ENCODE results near the gene PTH1R.
A peak's percentile ranks its signal among the peaks of the same experiment; 100 is the strongest.

Gene PTH1R

DNA sequence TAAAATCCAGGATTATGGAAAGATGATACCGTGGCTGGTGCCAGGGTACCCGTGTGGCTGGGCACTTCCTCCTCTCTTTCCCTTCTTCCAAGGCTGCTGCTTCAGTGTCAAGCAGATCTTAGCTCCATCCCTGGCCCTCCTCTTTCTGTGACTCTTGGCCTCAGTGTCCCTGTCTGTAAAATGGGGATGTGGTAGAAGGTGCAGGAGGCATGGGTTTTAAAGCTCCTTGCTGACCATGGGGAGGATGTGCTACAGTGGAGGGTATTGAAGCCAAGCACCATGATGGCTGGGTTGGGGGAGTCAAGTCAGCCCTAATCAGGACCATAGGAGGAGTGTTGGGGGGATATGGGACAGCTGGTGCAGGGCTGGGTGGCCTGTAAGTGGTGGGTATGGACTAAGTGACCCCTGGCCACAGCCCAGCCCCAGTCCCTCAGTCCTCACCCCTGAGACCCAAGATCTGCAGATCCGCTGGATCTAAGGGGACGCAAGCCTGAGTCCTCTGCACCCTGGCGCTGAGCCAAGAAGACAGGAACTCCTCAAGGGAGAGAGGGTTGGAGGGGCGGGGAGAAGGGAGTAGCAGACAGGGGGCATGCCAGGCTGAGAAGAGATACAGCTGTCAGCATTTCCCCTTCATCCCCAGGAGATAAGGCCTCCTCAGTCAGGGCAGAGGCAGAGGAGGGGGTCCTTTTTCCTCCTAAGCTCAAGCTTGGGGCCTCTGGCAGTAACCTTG lies 12.0 kb downstream of the PTH1R start:
- Histone ChIP-seq H3K27ac (no peak overlapping the region), H3K9me3 (replicated peaks in 1 of 11) (no peaks in the 10 kb centered on the region), H3K27me3 (peaks cover 5 to 22% (median 15%) of the 10 kb centered on the region in 11 experiments), H3K4me2 (peak overlapping the region; percentile 15 to 96 (median 91); a peak in 21 of 22 replicates), H3K36me3 (no peaks in the 10 kb centered on the region), H3K4me3 (no peak overlapping the region), H4K20me1 (peaks cover 0 to 19% (median 0%) of the 10 kb centered on the region in 11 experiments; a peak in 8 of 22 replicates), H3K9ac (peak overlapping the region in 4 of 11 experiments; percentile 12 to 40 (median 28); a peak in 2 of 22 replicates), H3K4me1 (peaks cover 23 to 54% (median 48%) of the 10 kb centered on the region in 10 experiments)
- no peak for TF ChIP-seq Cebpa-rat (IDR thresholded peaks at IDR 0.05)

DNA sequence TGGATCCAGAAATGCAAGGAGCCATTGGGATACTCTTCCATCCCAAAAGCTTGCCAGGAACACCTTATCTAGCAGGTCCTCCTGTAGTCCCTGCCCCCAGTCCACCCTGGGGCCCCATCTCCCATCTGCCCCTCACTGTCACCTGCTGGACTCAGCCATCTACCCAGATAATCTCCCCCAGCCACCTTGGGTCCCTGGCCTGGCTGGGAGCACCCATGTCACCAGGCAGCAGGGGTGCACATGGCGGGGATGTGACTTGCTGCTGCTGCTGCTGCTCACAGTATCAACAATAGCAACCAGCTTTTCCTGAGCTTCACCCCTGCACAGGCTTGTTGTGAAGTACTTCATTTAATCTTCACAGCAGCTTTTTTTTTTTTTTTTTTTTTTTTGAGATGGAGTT lies 12.6 kb downstream of the PTH1R start:
- H3K4me3 ChIP-seq = no peak overlapping the region
- H3K9me3 ChIP-seq (replicated peaks in 1 of 11) = no peaks in the 10 kb centered on the region
- H3K4me2 ChIP-seq = peak overlapping the region; percentile 15 to 96 (median 91); a peak in 21 of 22 replicates
- H3K27me3 ChIP-seq = peaks cover 0 to 16% (median 9%) of the 10 kb centered on the region in 11 experiments; a peak in 17 of 22 replicates
- peak overlapping the region in 4 of 11 experiments; percentile 12 to 40 (median 28); a peak in 2 of 22 replicates for H3K9ac ChIP-seq
- TF ChIP-seq Cebpa-rat (IDR thresholded peaks at IDR 0.05) = no peak
- H4K20me1 ChIP-seq = peaks cover 0 to 15% (median 0%) of the 10 kb centered on the region in 11 experiments; a peak in 3 of 22 replicates
- peaks cover 23 to 54% (median 48%) of the 10 kb centered on the region in 10 experiments for H3K4me1 ChIP-seq
- no peak overlapping the region for H3K27ac ChIP-seq
- H3K36me3 ChIP-seq = no peaks in the 10 kb centered on the region

DNA sequence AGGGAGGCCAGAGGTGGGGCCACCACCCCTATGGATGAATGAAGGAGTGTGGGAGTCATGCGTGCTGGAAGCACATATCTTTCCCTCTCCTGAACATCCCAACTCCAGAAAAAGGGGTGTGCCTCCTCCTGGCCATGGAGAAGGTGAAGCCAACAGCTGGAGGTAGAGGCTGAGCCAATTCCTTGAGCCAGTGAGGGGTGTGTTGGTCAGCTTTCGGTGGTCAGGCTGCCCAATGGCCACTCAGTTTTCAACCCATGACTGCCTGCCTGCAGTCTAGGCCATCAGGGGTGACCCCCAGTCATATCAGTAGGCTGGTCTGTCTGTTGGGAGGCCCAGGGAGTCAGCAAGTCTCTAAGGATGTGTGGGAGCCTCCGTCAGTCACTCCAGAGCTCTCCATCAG lies 13.6 kb downstream of the PTH1R start:
- Histone ChIP-seq H3K27me3 (peaks cover 0 to 8% (median 0%) of the 10 kb centered on the region in 11 experiments; a peak in 4 of 22 replicates), H3K27ac (no peak overlapping the region)

DNA sequence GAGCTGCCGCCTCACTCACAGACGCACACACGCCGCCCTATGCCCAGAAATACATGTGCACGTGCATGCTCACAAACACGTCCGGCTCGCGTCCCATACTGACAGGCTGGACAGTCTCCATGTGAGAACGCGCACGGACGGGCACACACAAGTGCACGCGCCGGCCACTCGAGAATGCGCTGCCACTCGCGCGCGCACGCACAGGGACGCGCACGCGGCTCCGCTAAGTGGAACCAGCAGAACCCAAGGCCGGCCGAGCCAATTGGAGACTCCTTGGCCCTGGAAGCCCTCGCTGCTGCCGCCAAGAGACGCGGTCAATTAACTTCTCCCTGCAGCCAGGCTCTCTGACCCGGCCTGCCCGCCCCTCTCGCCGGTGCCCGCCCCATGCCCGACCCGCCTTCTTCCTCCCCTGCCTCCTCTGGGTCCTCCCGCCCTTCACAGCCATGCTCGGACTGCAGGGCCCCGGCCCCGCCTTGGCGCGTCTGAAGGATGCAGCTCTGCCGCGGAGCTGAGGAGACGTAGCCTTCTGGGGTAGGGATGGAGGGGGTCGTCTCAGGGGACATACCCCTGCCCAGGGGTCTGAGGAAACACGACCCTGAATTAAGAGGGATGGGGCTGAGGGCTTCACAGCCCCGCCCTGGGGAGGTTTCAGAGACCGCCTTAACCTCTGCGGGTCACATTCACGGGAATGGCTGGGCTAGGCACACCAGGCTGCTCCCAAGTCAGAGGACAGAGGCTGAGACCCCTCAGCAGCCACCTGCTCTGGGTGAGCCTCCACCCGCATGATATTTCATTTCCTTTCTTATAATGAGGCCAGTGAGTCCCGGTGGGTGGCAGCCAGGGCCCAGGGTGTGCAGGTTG lies 15.0 kb downstream of the PTH1R start:
- Histone ChIP-seq H3K27me3 (peaks cover 0 to 12% (median under 1%) of the 10 kb centered on the region in 11 experiments; a peak in 8 of 22 replicates), H3K9me3 (replicated peaks in 1 of 11) (no peaks in the 10 kb centered on the region), H3K9ac (peak overlapping the region in 10 of 11 experiments; percentile 12 to 54 (median 40); a peak in 13 of 22 replicates), H3K36me3 (no peaks in the 10 kb centered on the region), H3K4me2 (peak overlapping the region; percentile 88 to 96 (median 93)), H4K20me1 (peaks cover 0 to 31% (median 0%) of the 10 kb centered on the region in 11 experiments; a peak in 5 of 22 replicates), H3K4me3 (peak overlapping the region; percentile 45 to 64 (median 49)), H3K27ac (0 out of 22 replicates have a peak overlapping the region, but pooled peaks of 1 of the 11 experiments have one; percentile 11), H3K4me1 (peaks cover 23 to 60% (median 48%) of the 10 kb centered on the region in 10 experiments)
- TF ChIP-seq Cebpa-rat (IDR thresholded peaks at IDR 0.05) = no peak

More for the DNA sequence above, 13.6 kb downstream of the PTH1R start:
- H3K9ac ChIP-seq = no peak overlapping the region
- H3K4me1 ChIP-seq = peaks cover 23 to 54% (median 48%) of the 10 kb centered on the region in 10 experiments
- peak overlapping the region; percentile 57 to 96 (median 93); a peak in 18 of 22 replicates for H3K4me2 ChIP-seq
- no peaks in the 10 kb centered on the region for H3K9me3 ChIP-seq (replicated peaks in 1 of 11)
- H4K20me1 ChIP-seq = peaks cover 0 to 22% (median 0%) of the 10 kb centered on the region in 11 experiments; a peak in 5 of 22 replicates
- TF ChIP-seq Cebpa-rat (IDR thresholded peaks at IDR 0.05) = no peak
- no peak overlapping the region for H3K4me3 ChIP-seq
- no peaks in the 10 kb centered on the region for H3K36me3 ChIP-seq

DNA sequence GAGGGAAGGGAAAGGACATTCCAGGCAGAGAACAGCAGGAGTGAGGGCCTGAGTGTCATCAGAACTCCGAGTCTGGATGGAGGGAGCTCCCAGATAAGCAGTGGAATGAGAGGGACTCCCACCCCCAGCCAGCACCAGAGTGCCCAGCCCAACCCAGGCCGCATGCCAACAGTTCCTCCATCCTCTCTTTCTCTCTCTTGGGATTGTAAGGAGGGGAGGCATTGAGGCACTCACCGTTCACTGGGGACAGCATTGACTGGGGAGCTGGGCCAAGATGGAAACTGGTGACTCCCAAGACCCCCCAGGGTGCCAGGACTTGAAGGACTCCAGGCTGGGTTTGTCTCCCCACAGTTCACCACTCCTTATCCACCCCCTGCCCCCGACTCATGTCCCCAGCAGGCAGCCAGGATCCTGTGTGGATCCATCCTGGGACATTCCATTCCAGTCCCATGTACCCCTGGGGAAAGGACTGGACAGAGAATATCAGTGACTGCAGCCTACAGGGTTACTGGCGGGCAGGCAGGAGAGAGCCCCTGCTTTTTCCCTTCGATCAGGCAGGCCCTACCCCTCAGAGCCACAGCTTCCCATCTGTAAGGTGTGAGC lies 15.7 kb downstream of the PTH1R start:
- H3K36me3 ChIP-seq = no peaks in the 10 kb centered on the region
- peaks cover 5 to 18% (median 7%) of the 10 kb centered on the region in 11 experiments; a peak in 19 of 22 replicates for H3K27me3 ChIP-seq
- peaks cover 0 to 31% (median 0%) of the 10 kb centered on the region in 11 experiments; a peak in 5 of 22 replicates for H4K20me1 ChIP-seq
- TF ChIP-seq Cebpa-rat (IDR thresholded peaks at IDR 0.05) = no peak
- peaks cover 23 to 63% (median 52%) of the 10 kb centered on the region in 10 experiments for H3K4me1 ChIP-seq
- H3K9me3 ChIP-seq (replicated peaks in 1 of 11) = no peaks in the 10 kb centered on the region
- peak overlapping the region in 3 of 10 experiments; percentile 48 to 64 (median 50); a peak in 5 of 20 replicates for H3K4me3 ChIP-seq
- H3K4me2 ChIP-seq = peak overlapping the region; percentile 88 to 96 (median 93); a peak in 21 of 22 replicates
- H3K9ac ChIP-seq = peak overlapping the region in 4 of 11 experiments; percentile 12 to 54 (median 46); a peak in 5 of 22 replicates
- no peak overlapping the region for H3K27ac ChIP-seq

DNA sequence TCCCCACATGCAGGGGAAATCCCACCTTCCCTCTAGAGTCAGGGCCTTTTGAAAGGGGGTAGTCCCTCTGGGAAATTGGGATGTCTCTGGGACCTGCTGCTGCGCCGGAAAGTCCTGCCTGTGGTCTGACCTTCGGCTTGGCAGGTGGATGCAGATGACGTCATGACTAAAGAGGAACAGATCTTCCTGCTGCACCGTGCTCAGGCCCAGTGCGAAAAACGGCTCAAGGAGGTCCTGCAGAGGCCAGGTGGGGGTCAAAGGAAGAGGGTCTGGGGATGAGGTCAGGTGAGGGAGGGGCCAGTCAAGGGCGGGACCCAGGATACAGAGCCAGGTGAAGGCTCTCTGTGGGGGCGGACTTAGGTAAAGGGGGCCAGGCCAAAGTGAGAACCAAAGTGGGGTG lies 16.2 kb downstream of the PTH1R start:
- Histone ChIP-seq H3K27ac (no peak overlapping the region), H3K27me3 (peaks cover 10 to 24% (median 13%) of the 10 kb centered on the region in 11 experiments), H4K20me1 (peaks cover 0 to 31% (median 0%) of the 10 kb centered on the region in 11 experiments; a peak in 5 of 22 replicates), H3K4me3 (no peak overlapping the region), H3K36me3 (no peaks in the 10 kb centered on the region), H3K4me2 (peak overlapping the region in 7 of 11 experiments; percentile 89 to 96 (median 95); a peak in 14 of 22 replicates), H3K4me1 (peaks cover 26 to 69% (median 58%) of the 10 kb centered on the region in 10 experiments), H3K9me3 (replicated peaks in 1 of 11) (no peaks in the 10 kb centered on the region), H3K9ac (no peak overlapping the region)
- no peak for TF ChIP-seq Cebpa-rat (IDR thresholded peaks at IDR 0.05)

DNA sequence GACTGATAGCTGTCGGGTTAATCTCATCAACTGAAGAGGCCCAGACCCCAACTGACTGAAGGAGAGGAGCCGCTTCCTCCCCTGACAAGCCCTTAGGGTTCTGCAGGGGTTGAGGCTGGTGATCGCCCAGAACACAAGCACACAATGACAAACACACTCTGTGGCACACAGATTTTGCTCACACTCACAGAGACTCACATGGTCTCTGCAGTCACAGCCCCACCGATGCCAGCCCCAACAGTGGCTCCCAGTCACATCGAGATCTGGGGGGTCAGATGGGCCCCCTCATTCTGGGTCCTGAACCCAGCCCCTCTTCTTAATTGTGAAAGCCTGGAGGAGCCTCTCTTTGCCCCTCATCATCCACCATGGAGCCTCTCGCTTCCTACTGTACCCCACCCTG lies 16.7 kb downstream of the PTH1R start:
- Histone ChIP-seq H3K4me3 (no peak overlapping the region), H3K9ac (no peak overlapping the region), H3K36me3 (no peaks in the 10 kb centered on the region), H3K27ac (no peak overlapping the region), H3K9me3 (replicated peaks in 1 of 11) (no peaks in the 10 kb centered on the region), H3K27me3 (peaks cover 14 to 29% (median 17%) of the 10 kb centered on the region in 11 experiments), H3K4me2 (no peak overlapping the region), H4K20me1 (peaks cover 0 to 31% (median 0%) of the 10 kb centered on the region in 11 experiments; a peak in 6 of 22 replicates), H3K4me1 (peaks cover 31 to 70% (median 59%) of the 10 kb centered on the region in 10 experiments)
- TF ChIP-seq Cebpa-rat (IDR thresholded peaks at IDR 0.05) = no peak

DNA sequence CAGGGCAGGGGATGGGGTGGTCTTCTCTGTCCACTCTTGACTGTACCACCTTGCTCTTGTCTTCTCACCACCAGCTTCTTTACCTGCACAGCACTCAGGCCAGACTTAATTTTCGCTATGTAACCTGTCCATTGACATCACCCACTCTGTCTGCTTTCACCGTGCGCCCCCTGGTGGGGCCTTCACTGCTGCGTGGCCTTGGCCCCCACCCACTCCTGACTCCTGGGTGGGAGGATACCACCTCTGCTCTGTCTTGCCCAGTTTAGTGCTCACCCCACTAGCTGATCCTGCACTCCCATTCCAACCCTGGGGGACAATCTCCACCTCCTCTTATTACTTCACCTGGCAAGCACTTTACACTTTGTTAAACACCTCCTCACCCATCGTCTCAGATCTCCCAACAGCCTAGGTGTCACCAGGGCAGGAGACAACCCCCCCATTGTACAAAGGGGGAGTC lies 17.7 kb downstream of the PTH1R start:
- H4K20me1 ChIP-seq = peaks cover 0 to 27% (median 0%) of the 10 kb centered on the region in 11 experiments; a peak in 6 of 22 replicates
- H3K4me2 ChIP-seq = no peak overlapping the region
- no peak overlapping the region for H3K4me3 ChIP-seq
- H3K27ac ChIP-seq = no peak overlapping the region
- TF ChIP-seq Cebpa-rat (IDR thresholded peaks at IDR 0.05) = no peak
- peaks cover 19 to 31% (median 23%) of the 10 kb centered on the region in 11 experiments for H3K27me3 ChIP-seq
- H3K9ac ChIP-seq = no peak overlapping the region
- no peaks in the 10 kb centered on the region for H3K9me3 ChIP-seq (replicated peaks in 1 of 11)
- peaks cover 24 to 62% (median 50%) of the 10 kb centered on the region in 10 experiments for H3K4me1 ChIP-seq
- H3K36me3 ChIP-seq = no peaks in the 10 kb centered on the region

All from BLaER1 treated with 17β-estradiol and CSF1 and Interleukin-3, amounts not matched to agents 10 nM and 100 nM (cell line).